GM20431 (cell line): ENCODE results near the gene DCN.

ENCODE experiments used
- in situ Hi-C: fragments of 300-500 bp; cut with MseI, MboI; formaldehyde crosslinking; loops from one replicate; pipeline ENCODE4 v1.15.0; 2020; ENCODE audit warnings: low sequenced_read_pairs; ENCODE audit not compliant: unreplicated experiment

Gene DCN

GRCh38 chr12:91108196-91108755 lies 74.3 kb downstream of the DCN start:
- in situ Hi-C loops: loop anchor here (25.0 kb wide), 1 partner anchor 121 kb away; no protein-coding TSS in a partner anchor

GRCh38 chr12:91106283-91106682 lies 76.3 kb downstream of the DCN start:
- in situ Hi-C loops: loop anchor here (25.0 kb wide), 1 partner anchor 119 kb away; no protein-coding TSS in a partner anchor

- in situ Hi-C loops: loop anchor here (25.0 kb wide), 1 partner anchor 119 kb away; no protein-coding TSS in a partner anchor
Observed at GRCh38 chr12:91105807-91106206, 76.8 kb downstream of the DCN start.

GRCh38 chr12:91104812-91105466 lies 77.7 kb downstream of the DCN start:
- in situ Hi-C loops: loop anchor here (25.0 kb wide), 1 partner anchor 118 kb away; no protein-coding TSS in a partner anchor

GRCh38 chr12:91103624-91104023 lies 79.0 kb downstream of the DCN start:
- in situ Hi-C loops: loop anchor here (25.0 kb wide), 1 partner anchor 116 kb away; no protein-coding TSS in a partner anchor

DNA sequence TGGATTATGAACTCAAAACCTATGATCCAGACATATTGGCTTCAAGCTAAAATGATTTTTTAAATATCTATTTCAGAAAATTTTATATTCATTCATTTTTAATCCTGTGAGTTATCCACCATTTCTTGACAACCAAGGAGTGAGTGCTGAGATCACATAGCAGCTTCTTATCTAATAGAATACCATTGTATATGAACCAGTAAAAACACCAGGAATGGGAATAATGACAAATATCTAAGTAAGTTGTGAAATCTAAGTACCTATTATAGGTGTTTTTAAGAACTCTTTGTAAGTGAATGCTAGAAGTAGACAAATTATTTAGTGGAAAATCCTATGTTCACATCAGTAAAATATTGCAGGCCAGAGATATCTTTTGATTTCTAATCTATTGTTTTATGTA lies 79.5 kb downstream of the DCN start:
- in situ Hi-C loops: loop anchor here (25.0 kb wide), 1 partner anchor 116 kb away; no protein-coding TSS in a partner anchor

- in situ Hi-C loops: loop anchor here (25.0 kb wide), 1 partner anchor 114 kb away; no protein-coding TSS in a partner anchor
Observed at GRCh38 chr12:91100906-91101305, 81.7 kb downstream of the DCN start.

GRCh38 chr12:91099836-91100235 lies 82.8 kb downstream of the DCN start:
- in situ Hi-C loops: loop anchor here (25.0 kb wide), 1 partner anchor 113 kb away; no protein-coding TSS in a partner anchor

DNA sequence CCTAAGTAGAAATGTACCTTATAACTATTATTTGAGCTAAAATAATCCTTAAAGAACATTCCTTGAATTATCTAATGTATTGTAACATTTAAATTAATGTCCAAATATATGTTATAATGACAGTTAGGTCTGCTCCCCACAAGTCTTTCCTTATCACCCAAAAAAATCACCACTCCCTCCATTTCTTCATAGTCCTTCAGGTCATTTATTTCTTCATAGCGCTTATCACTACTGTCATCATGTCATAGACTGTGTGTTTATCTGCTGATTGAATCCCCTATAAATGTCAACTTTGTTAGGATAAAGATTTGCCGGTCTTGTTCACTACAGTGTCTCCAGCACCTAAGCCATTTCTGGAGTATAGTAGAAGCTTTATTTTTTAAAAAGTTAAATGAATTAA lies 83.3 kb downstream of the DCN start:
- in situ Hi-C loops: no loop called here

- in situ Hi-C loops: no loop called here
Observed at GRCh38 chr12:91098941-91099340, 83.7 kb downstream of the DCN start.

- in situ Hi-C loops: no loop called here
Observed at GRCh38 chr12:91098461-91098860, 84.2 kb downstream of the DCN start.

DNA sequence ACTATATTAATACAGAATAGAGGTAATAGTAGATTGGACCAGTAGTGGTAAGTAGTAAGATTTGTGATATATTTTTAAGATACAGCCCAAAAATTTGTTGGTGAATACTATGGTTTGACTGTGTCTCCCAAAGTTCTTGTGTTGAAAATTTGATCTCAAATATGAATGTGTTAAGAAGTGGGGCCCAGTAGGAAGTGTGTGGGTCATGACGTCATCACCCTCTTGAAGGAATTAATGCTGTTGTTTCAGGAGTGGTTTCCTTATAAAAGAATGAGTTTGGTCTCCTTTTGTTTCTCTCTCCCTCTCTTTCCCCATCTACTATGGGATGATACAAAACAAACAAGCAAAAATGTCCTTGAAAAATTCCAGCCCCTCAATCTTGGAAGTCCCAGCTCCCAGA lies 87.7 kb downstream of the DCN start:
- in situ Hi-C loops: no loop called here

GRCh38 chr12:91094032-91094662 lies 88.5 kb downstream of the DCN start:
- in situ Hi-C loops: no loop called here

DNA sequence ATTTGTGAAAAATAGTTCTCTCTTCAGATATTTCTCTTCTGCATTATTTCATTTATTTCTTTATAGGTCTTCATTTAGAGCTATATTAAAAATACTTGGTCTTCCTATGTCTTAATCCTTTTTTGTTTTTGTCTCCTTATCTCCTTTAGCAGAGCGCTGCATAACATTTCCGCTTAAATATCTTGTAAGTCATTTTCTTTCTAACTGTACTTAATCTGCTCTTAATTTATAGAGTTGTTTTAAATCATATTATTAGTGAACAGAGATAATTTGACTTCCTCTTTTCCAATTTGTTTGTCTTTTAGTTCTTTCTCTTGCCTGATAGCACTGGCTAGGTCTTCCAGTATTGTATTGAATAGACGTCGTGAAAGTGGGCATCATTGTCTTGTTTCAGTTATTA lies 89.3 kb downstream of the DCN start:
- in situ Hi-C loops: no loop called here

DNA sequence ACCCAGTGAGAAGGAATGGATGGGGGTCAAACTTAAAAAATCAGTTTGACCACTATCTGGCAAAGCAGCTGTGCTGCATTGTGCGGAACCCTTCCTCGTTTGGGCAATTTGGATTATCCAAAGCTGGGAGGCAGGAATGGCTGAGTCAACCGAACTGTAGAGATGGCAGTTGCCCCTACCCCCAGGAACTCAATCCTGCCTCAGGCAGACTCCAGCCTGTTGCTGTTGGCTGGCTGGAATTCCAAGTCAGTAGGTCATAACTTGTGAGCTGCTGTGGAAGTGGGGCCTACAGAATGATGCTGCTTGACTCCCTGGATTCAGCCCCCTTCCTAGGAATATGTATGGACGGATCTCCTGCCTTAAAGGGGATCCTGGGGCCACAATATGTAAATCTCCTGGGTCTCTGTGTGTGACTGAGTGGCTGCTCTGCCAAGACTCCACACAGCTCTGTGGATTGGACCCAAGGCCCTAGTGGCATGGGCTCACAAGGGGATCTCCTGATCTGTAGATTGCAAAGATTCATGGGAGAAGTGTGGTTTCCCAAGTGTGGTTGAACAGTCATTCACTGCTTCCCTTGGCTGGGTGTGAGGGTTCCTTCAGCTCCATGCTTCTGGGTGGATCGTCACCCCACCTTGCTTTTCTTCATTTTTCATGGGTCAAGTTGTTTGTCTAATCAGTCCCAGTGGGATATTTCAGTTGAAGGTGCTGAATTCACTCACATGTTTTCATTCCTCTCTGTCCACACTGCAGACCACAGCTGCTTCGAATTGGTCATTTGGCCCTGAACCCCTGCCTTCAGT lies 90.5 kb downstream of the DCN start:
- in situ Hi-C loops: no loop called here
